ENCODE results near the gene SLC25A25. TPM values are rescaled to one million over a fixed set of nuclear protein-coding genes. Genes with fewer than 3 reads are reported as not detected.

Gene SLC25A25
- total and polyA plus RNA-seq, 12 donors = 2.3 to 20.7 (median 6.8) TPM

DNA sequence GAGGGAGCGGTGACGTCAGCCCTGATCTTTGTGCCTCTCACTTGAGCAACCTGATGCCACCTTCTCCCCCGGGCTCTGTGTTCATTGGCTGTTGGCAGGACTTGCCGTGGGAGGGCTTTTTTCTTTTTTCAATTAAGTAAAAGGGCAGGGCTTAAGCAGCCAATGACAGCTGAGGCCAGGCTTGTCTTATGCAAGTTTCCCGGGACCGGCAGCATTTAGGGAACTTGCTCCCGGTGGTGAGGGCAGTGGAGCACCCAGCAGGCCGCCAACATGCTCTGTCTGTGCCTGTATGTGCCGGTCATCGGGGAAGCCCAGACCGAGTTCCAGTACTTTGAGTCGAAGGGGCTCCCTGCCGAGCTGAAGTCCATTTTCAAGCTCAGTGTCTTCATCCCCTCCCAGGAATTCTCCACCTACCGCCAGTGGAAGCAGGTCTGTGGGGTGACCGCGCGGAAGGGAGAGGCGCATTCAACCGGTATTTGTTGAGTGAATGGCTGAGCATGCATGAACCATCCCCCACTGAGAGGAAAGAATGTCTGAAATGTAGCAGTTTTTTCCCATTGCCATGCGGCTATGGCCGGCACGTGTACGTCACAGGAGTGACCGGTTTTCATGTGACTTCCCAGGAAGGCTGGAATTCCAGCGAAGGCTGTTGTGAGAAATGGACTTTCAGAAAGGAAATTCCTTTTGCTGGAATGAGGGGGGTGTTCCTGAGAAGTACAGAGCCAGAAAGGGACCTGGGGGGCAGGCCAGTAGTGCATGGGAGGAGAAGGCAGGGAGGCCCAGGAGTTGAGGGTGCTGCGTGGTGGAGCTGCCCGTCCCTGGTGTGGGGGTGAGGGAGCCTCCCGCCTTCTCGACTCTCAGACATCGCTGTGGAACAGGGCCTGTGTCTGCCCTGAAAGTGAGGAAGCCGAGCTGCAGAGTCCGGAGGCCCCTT is 30.5 kb downstream of the SLC25A25 start:
- H3K4me3 ChIP-seq = peak overlapping the region; percentile 30 to 61 (median 52)
- TF ChIP-seq, protein P1, sequence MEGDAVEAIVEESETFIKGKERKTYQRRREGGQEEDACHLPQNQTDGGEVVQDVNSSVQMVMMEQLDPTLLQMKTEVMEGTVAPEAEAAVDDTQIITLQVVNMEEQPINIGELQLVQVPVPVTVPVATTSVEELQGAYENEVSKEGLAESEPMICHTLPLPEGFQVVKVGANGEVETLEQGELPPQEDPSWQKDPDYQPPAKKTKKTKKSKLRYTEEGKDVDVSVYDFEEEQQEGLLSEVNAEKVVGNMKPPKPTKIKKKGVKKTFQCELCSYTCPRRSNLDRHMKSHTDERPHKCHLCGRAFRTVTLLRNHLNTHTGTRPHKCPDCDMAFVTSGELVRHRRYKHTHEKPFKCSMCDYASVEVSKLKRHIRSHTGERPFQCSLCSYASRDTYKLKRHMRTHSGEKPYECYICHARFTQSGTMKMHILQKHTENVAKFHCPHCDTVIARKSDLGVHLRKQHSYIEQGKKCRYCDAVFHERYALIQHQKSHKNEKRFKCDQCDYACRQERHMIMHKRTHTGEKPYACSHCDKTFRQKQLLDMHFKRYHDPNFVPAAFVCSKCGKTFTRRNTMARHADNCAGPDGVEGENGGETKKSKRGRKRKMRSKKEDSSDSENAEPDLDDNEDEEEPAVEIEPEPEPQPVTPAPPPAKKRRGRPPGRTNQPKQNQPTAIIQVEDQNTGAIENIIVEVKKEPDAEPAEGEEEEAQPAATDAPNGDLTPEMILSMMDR (IDR thresholded peaks at IDR 0.05) = no peak
- DNase-seq = peak; percentile 82 to 91
- peak overlapping the region; percentile 70 to 97 (median 91) for H3K27ac ChIP-seq
- H3K27me3 ChIP-seq = no peaks in the 10 kb centered on the region
- ATAC-seq = peak; percentile 53 to 83 (median 74)
- peaks cover 37 to 96% (median 70%) of the 10 kb centered on the region in 9 donors for H3K4me1 ChIP-seq
- peaks cover 0 to 34% (median 18%) of the 10 kb centered on the region in 9 donors for H3K36me3 ChIP-seq
- WGBS, 2 donors = 6% methylated on average over 32 of the region's 32 CpGs
- intact Hi-C loops (cut with DNase I) = no loop called here
- H3K9me3 ChIP-seq = no peaks in the 10 kb centered on the region

DNA sequence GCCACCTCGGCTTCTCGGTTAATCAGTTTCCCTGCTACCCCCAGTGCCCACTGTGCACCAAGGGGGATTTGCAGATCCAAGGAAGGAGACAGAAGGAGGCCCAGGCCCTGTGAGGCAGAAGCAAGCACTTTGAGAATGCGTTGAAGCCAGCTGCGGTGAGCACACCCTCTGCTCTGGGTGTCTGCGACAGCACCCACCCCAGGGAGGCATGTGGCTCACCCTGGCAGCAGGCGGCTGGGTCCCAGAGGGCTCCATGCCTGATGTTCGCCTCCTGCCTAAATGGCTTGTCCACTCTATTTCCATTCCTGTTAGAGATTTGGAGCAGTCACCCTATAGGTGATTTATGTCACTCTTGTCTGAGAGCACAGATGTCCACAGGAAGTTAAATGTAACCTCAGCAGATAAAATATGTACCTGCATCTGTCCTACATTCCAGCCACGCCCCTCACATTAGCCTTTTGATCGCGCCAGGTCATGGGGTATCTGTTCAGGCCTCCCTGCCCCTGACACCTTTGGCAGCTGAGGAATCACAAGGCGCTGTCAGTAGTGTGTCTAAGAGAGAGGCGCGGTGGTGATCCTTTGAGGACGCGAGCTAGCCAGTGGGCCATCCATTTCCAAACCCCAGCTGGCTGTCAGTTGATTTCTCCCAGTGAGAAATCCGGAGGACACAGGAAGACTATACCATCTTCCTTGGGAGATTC is 31.3 kb downstream of the SLC25A25 start:
- Histone ChIP-seq H3K36me3 (peaks cover 0 to 43% (median 26%) of the 10 kb centered on the region in 9 donors), H3K27ac (peak overlapping the region; percentile 70 to 97 (median 91)), H3K9me3 (no peaks in the 10 kb centered on the region), H3K4me1 (peaks cover 36 to 89% (median 68%) of the 10 kb centered on the region in 9 donors), H3K4me3 (peak overlapping the region; percentile 30 to 61 (median 52)), H3K27me3 (no peaks in the 10 kb centered on the region)
- TF ChIP-seq, protein P1 (IDR thresholded peaks at IDR 0.05) = no peak
- intact Hi-C loops (cut with DNase I) = no loop called here
- DNase-seq = no peak
- ATAC-seq = peak in 3 of 8 donors; percentile 7 to 14 (median 11)
- 45 to 48% methylated on average over 16 of the region's 16 CpGs for WGBS, 2 donors

DNA sequence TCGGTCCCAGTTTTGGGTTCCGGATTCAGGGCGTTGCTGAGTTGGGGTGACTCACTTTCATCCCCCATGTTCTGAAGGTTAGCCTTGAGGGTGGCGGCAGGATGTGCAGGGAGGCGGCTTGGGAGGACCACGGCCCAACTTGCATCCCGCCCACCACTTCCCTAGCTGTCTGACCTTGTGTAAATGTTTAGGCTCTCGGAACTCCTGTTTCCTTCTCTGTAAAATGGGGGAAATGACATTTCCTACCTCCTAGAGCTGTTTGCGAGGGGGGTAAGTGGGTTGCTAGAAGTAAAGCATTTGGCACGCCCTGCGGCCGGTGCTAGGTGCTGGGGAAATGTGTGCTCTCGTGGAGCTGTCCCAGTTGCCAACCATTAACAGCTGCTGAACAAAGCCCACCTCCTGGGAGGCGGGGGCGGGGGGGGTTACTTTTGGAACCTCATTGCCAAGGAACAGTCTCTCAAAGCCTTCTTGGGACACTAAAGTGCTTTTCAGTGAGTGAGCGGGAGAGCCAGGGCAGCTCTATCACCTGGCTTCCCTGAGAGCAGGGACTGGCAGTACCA is 32.0 kb downstream of the SLC25A25 start:
- H3K4me3 ChIP-seq = peak overlapping the region in 9 of 10 donors; percentile 37 to 61 (median 54)
- DNase-seq = peak in 1 of 2 donors; percentile 65
- peaks cover 0 to 49% (median 29%) of the 10 kb centered on the region in 9 donors for H3K36me3 ChIP-seq
- peak in 6 of 8 donors; percentile 6 to 63 (median 32) for ATAC-seq
- peak overlapping the region; percentile 70 to 97 (median 91) for H3K27ac ChIP-seq
- no peaks in the 10 kb centered on the region for H3K27me3 ChIP-seq
- H3K9me3 ChIP-seq = no peaks in the 10 kb centered on the region
- 54 to 63% methylated on average over 16 of the region's 16 CpGs for WGBS, 2 donors
- intact Hi-C loops (cut with DNase I) = no loop called here
- peaks cover 31 to 83% (median 64%) of the 10 kb centered on the region in 9 donors for H3K4me1 ChIP-seq
- TF ChIP-seq, protein P1 (IDR thresholded peaks at IDR 0.05) = no peak

DNA sequence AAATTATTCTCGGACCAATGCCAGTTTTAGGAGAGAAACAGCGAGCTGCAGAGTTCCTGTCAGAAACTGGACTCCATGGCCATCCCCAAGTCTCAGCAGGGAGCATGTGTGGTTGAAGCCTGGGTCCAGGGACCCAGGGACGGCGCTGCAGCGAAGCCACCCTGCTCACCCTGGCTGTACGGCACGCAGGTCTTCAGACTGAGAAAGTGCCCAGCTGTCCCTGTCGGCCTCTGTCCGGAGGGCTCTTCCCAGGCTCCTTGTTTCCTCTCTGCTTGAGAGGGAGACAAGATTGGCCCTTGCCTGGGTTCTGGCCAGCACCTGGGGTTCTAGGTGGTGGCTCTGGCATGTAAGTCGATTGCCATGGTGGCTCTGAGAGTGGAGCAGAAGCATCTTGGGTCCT is 32.5 kb downstream of the SLC25A25 start:
- no peaks in the 10 kb centered on the region for H3K9me3 ChIP-seq
- peaks cover 0 to 55% (median 32%) of the 10 kb centered on the region in 9 donors for H3K36me3 ChIP-seq
- no peak for DNase-seq
- peaks cover 31 to 77% (median 58%) of the 10 kb centered on the region in 9 donors for H3K4me1 ChIP-seq
- peak overlapping the region in 8 of 10 donors; percentile 10 to 61 (median 57) for H3K4me3 ChIP-seq
- ATAC-seq = no peak
- WGBS, 2 donors = 75% methylated on average over 10 of the region's 10 CpGs
- intact Hi-C loops (cut with DNase I) = no loop called here
- TF ChIP-seq, protein P1 (IDR thresholded peaks at IDR 0.05) = no peak
- no peaks in the 10 kb centered on the region for H3K27me3 ChIP-seq
- peak overlapping the region; percentile 70 to 97 (median 91) for H3K27ac ChIP-seq
